Muscle of arm (tissue), 12 donors: ENCODE results near the gene TAS1R1. TPM values are rescaled to one million over a fixed set of nuclear protein-coding genes. Genes with fewer than 3 reads are reported as not detected.
"Not testable (repeated sequence)": the region's sequence is repeated elsewhere in the genome, so short reads cannot be mapped to it uniquely, and the experiment has no call there.

Experiments
- DNase-seq: peaks from one replicate; pipeline ENCODE4 v3.0.0-alpha.2; 2013
- polyA plus RNA-seq, 12 donors: library from polyadenylated mRNA; unstranded; fragments of 120-200 nt; gene quantifications; one replicate each; pipeline ENCODE4 v1.2.1, GENCODE V29; 2013; ENCODE audit not compliant: insufficient read length in 12 of 12

TAS1R1 gene
- polyA plus RNA-seq, 12 donors, result 3.3 to 7.0 (median 6.2) TPM; not detected in 2

GRCh38 chr1:6588128-6588892 is 33.2 kb downstream of the TAS1R1 start:
- DNase-seq, result no peak

GRCh38 chr1:6588893-6589520 is 33.9 kb downstream of the TAS1R1 start:
- no peak for DNase-seq

- DNase-seq, result no peak
These were observed 34.9 kb downstream of the TAS1R1 start for GRCh38 chr1:6590046-6590445.

DNA sequence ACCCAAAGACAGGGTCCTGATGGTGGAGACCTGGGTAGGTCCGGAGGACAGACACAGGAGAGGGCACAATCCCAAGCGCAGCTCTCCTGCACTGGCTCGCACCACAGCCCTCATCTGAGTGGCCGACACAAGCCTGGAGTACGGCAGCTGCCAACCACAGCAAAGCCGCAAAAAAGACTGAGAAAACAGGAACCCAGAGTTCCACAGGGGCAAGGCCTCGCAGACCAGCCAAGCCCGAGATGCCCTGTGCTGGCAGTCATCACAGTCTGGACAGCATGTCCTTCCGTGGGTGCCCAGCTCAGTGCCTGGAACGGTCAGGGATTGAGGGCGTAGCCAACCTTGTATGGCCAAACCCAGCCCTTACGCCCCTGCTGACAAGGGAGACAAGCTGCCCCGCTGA is 36.1 kb downstream of the TAS1R1 start:
- DNase-seq, result no peak

DNA sequence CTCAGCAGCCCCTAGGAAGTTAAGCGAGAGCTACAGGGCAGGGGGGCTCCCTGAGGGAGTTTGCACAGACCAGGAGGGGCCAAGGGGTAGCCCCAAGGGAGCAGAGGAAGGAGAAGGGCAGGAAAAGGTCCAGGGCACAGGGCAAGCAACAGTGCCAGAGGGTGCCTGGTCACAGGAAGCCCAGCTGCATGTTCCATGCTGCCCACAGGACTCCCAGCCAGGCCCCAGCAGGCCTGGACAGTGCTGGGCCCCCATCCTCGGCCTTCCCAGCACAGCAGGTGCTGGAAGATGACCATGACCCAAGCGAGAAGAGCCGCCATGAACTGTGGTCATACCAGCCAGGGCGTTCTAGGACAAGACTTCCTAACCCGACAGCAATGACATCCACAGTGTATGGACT is 36.5 kb downstream of the TAS1R1 start:
- no peak for DNase-seq

GRCh38 chr1:6592441-6592840 is 37.3 kb downstream of the TAS1R1 start:
- DNase-seq, result no peak

DNA sequence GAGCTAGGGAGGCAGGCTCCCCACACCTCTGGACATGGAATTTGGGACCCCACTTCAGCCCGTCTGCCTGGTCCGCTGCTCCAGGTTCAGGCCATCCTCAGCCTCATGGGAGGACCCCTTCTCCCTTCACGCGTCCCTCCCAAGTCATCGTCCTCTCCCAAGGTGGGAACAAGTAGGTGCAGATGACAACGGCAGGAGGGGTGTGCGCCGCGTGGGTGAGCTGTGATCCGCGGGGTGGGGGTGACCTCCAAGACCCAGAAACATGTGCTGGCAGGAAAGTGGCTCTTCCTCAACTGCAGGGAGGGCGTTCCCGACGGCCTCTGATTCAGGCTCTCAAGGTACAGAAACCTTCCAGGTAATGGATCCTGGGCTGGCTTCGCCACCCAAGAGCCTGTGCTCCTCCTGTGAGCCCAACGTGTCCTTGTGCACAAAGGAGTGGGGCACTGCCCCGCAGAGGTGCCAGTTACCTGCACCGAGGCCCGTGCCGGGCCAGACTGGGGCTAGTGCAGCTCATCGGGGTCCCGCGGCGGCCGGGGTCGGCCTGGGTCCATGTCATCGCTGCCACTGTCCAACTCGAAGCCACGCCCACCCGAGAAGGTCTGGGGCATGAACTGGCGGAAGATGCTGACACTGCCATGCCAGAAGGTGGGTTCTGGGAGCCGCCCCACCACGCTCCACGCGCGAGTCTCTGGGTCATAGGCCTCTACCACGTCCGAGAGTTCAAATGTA is 37.9 kb downstream of the TAS1R1 start:
- no peak for DNase-seq

DNA sequence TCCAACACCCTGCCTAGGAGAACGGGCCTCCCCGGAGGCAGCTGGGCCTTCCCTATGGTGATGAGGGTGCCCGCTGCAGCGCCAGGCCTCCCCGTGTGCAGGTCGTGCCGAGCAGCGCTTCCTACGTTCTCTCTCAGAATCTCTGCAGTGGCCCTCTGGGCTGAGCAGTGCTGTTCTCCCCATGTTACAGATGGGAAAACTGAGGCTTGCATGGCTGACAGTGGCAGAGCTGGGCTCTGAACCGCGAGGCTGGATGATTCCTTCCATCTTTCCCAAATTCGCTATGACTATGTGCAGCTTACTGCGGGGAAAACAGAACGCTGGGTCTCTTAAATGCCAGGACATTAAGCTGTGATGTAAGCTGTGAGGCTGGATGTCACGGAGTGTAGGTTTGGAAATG is 38.7 kb downstream of the TAS1R1 start:
- DNase-seq, result no peak

GRCh38 chr1:6594977-6595740 is 40.1 kb downstream of the TAS1R1 start:
- DNase-seq, result no peak

GRCh38 chr1:6596351-6596750 is 41.2 kb downstream of the TAS1R1 start:
- no peak for DNase-seq

GRCh38 chr1:6596886-6597776 is 42.0 kb downstream of the TAS1R1 start:
- no peak for DNase-seq

- DNase-seq, result no peak
These were observed 42.6 kb downstream of the TAS1R1 start for GRCh38 chr1:6597777-6598131.

- DNase-seq, result no peak
These were observed 44.3 kb downstream of the TAS1R1 start for GRCh38 chr1:6599141-6599975.

DNA sequence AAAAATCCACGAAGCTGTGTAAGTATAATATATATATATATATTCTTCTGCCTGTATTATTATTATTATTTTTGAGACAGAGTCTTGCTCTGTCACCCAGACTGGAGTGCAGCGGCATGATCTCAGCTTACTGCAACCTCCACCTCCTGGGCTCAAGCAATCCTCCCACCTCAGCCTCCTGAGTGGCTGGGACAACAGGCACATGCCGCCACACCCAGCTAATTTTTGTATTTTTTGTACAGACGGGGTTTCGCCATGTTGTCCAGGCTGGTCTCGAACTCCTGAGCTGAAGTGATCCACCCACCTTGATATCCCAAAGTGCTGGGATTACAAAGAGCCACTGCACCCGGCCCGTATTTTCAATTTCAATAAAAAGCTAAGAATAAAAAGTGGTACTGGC is 44.9 kb downstream of the TAS1R1 start:
- DNase-seq, result not testable (repeated sequence)

DNA sequence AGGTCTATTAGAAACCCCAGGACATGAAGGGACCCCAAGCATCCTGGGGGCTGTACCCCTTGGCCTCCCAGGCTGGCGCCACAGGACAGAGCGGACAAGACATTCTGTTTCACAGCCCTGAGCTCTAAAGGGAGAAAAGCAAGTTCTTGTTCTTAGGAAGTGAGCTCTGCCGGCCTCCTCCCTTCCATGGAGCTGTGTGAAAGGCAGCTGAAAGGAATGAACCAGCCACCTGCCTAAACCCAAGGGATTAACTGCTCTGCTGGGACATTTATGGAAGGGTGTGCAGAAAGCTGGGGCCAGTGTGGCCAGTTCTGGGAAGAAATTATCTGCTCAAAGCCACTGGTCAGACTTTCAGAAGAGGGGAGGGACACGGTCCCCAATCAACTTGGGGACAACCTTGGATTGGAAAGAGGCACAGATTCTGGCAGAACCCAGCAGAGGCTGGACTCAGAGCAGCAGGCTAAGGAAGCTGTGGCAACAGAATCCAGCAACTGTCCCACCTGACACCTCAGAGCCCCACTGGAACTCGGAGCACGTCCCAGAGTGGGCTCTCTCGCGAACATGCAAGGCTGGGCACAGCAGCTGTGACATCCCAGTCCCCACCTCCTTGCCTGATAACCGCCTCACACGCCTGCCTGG is 45.4 kb downstream of the TAS1R1 start:
- DNase-seq, result no peak

- no peak for DNase-seq
These were observed 46.2 kb downstream of the TAS1R1 start for GRCh38 chr1:6601049-6601922.

- no peak for DNase-seq
These were observed 47.0 kb downstream of the TAS1R1 start for GRCh38 chr1:6601923-6602668.

- DNase-seq, result peak; percentile 88
These were observed 47.6 kb downstream of the TAS1R1 start, which contains the start of gene KLHL21 for GRCh38 chr1:6602669-6603237. Gene KLHL21 (minus strand): TSS chr1:6602869. CDS start chr1:6602817, 52 bp downstream.
